Medulla oblongata (tissue), 1 donor: ENCODE results near the gene CCDC141.
"Not testable (repeated sequence)": the region's sequence is repeated elsewhere in the genome, so short reads cannot be mapped to it uniquely, and the experiment has no call there.

ENCODE experiments used
- DNase-seq: peaks from one replicate; pipeline ENCODE4 v3.0.0-alpha.2; 2015; ENCODE audit errors: extremely low spot score

CCDC141 gene

GRCh38 chr2:179044500-179044899 is 5.4 kb downstream of the CCDC141 start:
- DNase-seq = no peak

GRCh38 chr2:179037807-179038206 is 12.1 kb downstream of the CCDC141 start:
- no peak for DNase-seq

- no peak for DNase-seq
These were observed 13.5 kb downstream of the CCDC141 start for GRCh38 chr2:179036353-179036905.

GRCh38 chr2:179031731-179032408 is 18.1 kb downstream of the CCDC141 start:
- DNase-seq = no peak

- no peak for DNase-seq
These were observed 25.5 kb downstream of the CCDC141 start for GRCh38 chr2:179024445-179024844.

- DNase-seq = no peak
These were observed 27.3 kb downstream of the CCDC141 start for GRCh38 chr2:179022685-179023084.

- no peak for DNase-seq
These were observed 28.7 kb downstream of the CCDC141 start for GRCh38 chr2:179021258-179021657.

- no peak for DNase-seq
These were observed 29.7 kb downstream of the CCDC141 start for GRCh38 chr2:179020156-179020750.

GRCh38 chr2:179019260-179019659 is 30.7 kb downstream of the CCDC141 start:
- DNase-seq = no peak

GRCh38 chr2:179017773-179018357 is 32.1 kb downstream of the CCDC141 start:
- DNase-seq = no peak

GRCh38 chr2:179014189-179014588 is 35.7 kb downstream of the CCDC141 start:
- DNase-seq = not testable (repeated sequence)

GRCh38 chr2:179005976-179006375 is 44.0 kb downstream of the CCDC141 start:
- DNase-seq = no peak

- no peak for DNase-seq
These were observed 50.5 kb downstream of the CCDC141 start for GRCh38 chr2:178999476-178999875.

- DNase-seq = no peak
These were observed 51.4 kb downstream of the CCDC141 start for GRCh38 chr2:178998539-178998938.

- no peak for DNase-seq
These were observed 52.5 kb downstream of the CCDC141 start for GRCh38 chr2:178997477-178997876.

GRCh38 chr2:178997067-178997466 is 52.9 kb downstream of the CCDC141 start:
- no peak for DNase-seq

GRCh38 chr2:178994264-178994663 is 55.7 kb downstream of the CCDC141 start:
- DNase-seq = no peak

- no peak for DNase-seq
These were observed 56.1 kb downstream of the CCDC141 start for GRCh38 chr2:178993788-178994187.

- DNase-seq = not testable (repeated sequence)
These were observed 57.2 kb downstream of the CCDC141 start for GRCh38 chr2:178992719-178993118.

GRCh38 chr2:178990533-178991241 is 59.2 kb downstream of the CCDC141 start:
- DNase-seq = no peak

GRCh38 chr2:178989424-178989823 is 60.5 kb downstream of the CCDC141 start:
- DNase-seq = not testable (repeated sequence)

- DNase-seq = not testable (repeated sequence)
These were observed 67.3 kb downstream of the CCDC141 start for GRCh38 chr2:178982652-178983051.
